HEK293 (cell line): ENCODE results near the gene ZNF565.

Experiments
- BCL11B ChIP-seq: fragments of 450-650 bp; formaldehyde crosslinking; IDR thresholded peaks from 2 replicates; pipeline ENCODE4 v1.5.1; 2016; ENCODE audit warnings: low read depth, missing biosample characterization, missing genetic modification characterization
- EGR2 ChIP-seq: fragments of 450-650 bp; formaldehyde crosslinking; IDR thresholded peaks from 2 replicates; pipeline ENCODE4 v1.5.1; 2016; ENCODE audit warnings: low read depth, missing biosample characterization, missing genetic modification characterization
- GLIS2 ChIP-seq: fragments of 450-650 bp; formaldehyde crosslinking; IDR thresholded peaks from 2 replicates; pipeline ENCODE4 v1.5.1; 2016; ENCODE audit warnings: missing biosample characterization, missing genetic modification characterization
- KLF1 ChIP-seq: fragments of 450-650 bp; formaldehyde crosslinking; IDR thresholded peaks from 2 replicates; pipeline ENCODE4 v1.5.1; 2016; ENCODE audit warnings: missing biosample characterization, missing genetic modification characterization
- KLF16 ChIP-seq: fragments of 450-650 bp; formaldehyde crosslinking; IDR thresholded peaks from 2 replicates; pipeline ENCODE4 v1.5.1; 2017; ENCODE audit warnings: missing biosample characterization, missing genetic modification characterization
- KLF7 ChIP-seq: fragments of 450-650 bp; formaldehyde crosslinking; IDR thresholded peaks from 2 replicates; pipeline ENCODE4 v1.5.1; 2016; ENCODE audit warnings: missing biosample characterization, missing genetic modification characterization, borderline replicate concordance
- MYNN ChIP-seq: fragments of 450-650 bp; formaldehyde crosslinking; IDR thresholded peaks from 2 replicates; pipeline ENCODE4 v1.5.1; 2016; ENCODE audit warnings: missing biosample characterization, missing genetic modification characterization, borderline replicate concordance
- PRDM1 ChIP-seq: fragments of 450-650 bp; formaldehyde crosslinking; IDR thresholded peaks from 2 replicates; pipeline ENCODE4; 2016; ENCODE audit warnings: missing biosample characterization, missing genetic modification characterization
- PRDM2 ChIP-seq: fragments of 450-650 bp; formaldehyde crosslinking; IDR thresholded peaks from 2 replicates; pipeline ENCODE4 v1.5.1; 2016; ENCODE audit warnings: missing biosample characterization, missing genetic modification characterization, borderline replicate concordance
- PRDM4 ChIP-seq: fragments of 450-650 bp; formaldehyde crosslinking; IDR thresholded peaks from 2 replicates; pipeline ENCODE4 v1.5.1; 2017; ENCODE audit warnings: missing biosample characterization, missing genetic modification characterization
- RBAK ChIP-seq: fragments of 450-650 bp; formaldehyde crosslinking; IDR thresholded peaks from 2 replicates; pipeline ENCODE4 v1.5.1; 2016; ENCODE audit warnings: missing biosample characterization, missing genetic modification characterization
- REPIN1 ChIP-seq: fragments of 450-650 bp; formaldehyde crosslinking; IDR thresholded peaks from 2 replicates; pipeline ENCODE4 v1.5.1; 2017; ENCODE audit warnings: missing biosample characterization, missing genetic modification characterization, low read depth
- SP7 ChIP-seq: fragments of 450-650 bp; formaldehyde crosslinking; IDR thresholded peaks from 2 replicates; pipeline ENCODE4 v1.5.1; 2016; ENCODE audit warnings: missing biosample characterization, missing genetic modification characterization
- ZBTB17 ChIP-seq: fragments of 450-650 bp; formaldehyde crosslinking; IDR thresholded peaks from 2 replicates; pipeline ENCODE4 v1.5.1; 2016; ENCODE audit warnings: missing biosample characterization, missing genetic modification characterization
- ZFHX2 ChIP-seq: fragments of 450-650 bp; formaldehyde crosslinking; conservative IDR thresholded peaks from 2 replicates; pipeline ENCODE4 v1.5.1; 2016; ENCODE audit warnings: missing biosample characterization, missing genetic modification characterization
- ZIC2 ChIP-seq: fragments of 450-650 bp; formaldehyde crosslinking; IDR thresholded peaks from 2 replicates; pipeline ENCODE4 v1.5.1; 2016; ENCODE audit warnings: missing biosample characterization, missing genetic modification characterization
- ZNF155 ChIP-seq: fragments of 450-650 bp; formaldehyde crosslinking; IDR thresholded peaks from 2 replicates; pipeline ENCODE4 v1.5.1; 2016; ENCODE audit warnings: missing biosample characterization, missing genetic modification characterization
- ZNF157 ChIP-seq: fragments of 450-650 bp; formaldehyde crosslinking; IDR thresholded peaks from 2 replicates; pipeline ENCODE4 v1.5.1; 2016; ENCODE audit warnings: missing biosample characterization, missing genetic modification characterization
- ZNF18 ChIP-seq: fragments of 450-650 bp; formaldehyde crosslinking; IDR thresholded peaks from 2 replicates; pipeline ENCODE4 v1.5.1; 2016; ENCODE audit warnings: missing biosample characterization, missing genetic modification characterization
- ZNF24 ChIP-seq: fragments of 450-650 bp; formaldehyde crosslinking; IDR thresholded peaks from 2 replicates; pipeline ENCODE4 v1.5.1; 2016; ENCODE audit warnings: missing biosample characterization, missing genetic modification characterization
- ZNF266 ChIP-seq: fragments of 450-650 bp; formaldehyde crosslinking; IDR thresholded peaks from 2 replicates; pipeline ENCODE4 v1.5.1; 2016; ENCODE audit warnings: missing biosample characterization, missing genetic modification characterization, low read depth
- ZNF324 ChIP-seq: fragments of 450-650 bp; formaldehyde crosslinking; IDR thresholded peaks from 2 replicates; pipeline ENCODE4 v1.5.1; 2016; ENCODE audit warnings: missing biosample characterization, missing genetic modification characterization
- ZNF354C ChIP-seq: fragments of 450-650 bp; formaldehyde crosslinking; IDR thresholded peaks from 2 replicates; pipeline ENCODE4 v1.5.1; 2016; ENCODE audit warnings: missing biosample characterization, missing genetic modification characterization, low read depth, borderline replicate concordance
- ZNF626 ChIP-seq: fragments of 450-650 bp; sonication (Bioruptor Pico); formaldehyde crosslinking; IDR thresholded peaks from 2 replicates; pipeline ENCODE4 v1.5.1; 2018; ENCODE audit warnings: missing biosample characterization, missing genetic modification characterization, inconsistent platforms
- ZNF639 ChIP-seq: fragments of 450-650 bp; formaldehyde crosslinking; IDR thresholded peaks from 2 replicates; pipeline ENCODE4 v1.5.1; 2016; ENCODE audit warnings: missing biosample characterization, missing genetic modification characterization
- ZNF670 ChIP-seq: fragments of 450-650 bp; formaldehyde crosslinking; IDR thresholded peaks from 2 replicates; pipeline ENCODE4 v1.5.1; 2016; ENCODE audit warnings: missing biosample characterization, missing genetic modification characterization, low read depth
- ZNF76 ChIP-seq: fragments of 450-650 bp; formaldehyde crosslinking; IDR thresholded peaks from 2 replicates; pipeline ENCODE4; 2016; ENCODE audit warnings: low read depth, missing biosample characterization, missing genetic modification characterization, borderline replicate concordance
- ZNF792 ChIP-seq: fragments of 450-650 bp; formaldehyde crosslinking; IDR thresholded peaks from 2 replicates; pipeline ENCODE4 v1.5.1; 2016; ENCODE audit warnings: missing biosample characterization, missing genetic modification characterization
- ZXDB ChIP-seq: fragments of 450-650 bp; formaldehyde crosslinking; IDR thresholded peaks from 2 replicates; pipeline ENCODE4 v1.5.1; 2016; ENCODE audit warnings: missing biosample characterization, missing genetic modification characterization

ZNF565 gene

GRCh38 chr19:36139473-36140303 is 74.8 kb downstream of the ZNF565 start, which contains the start of gene CAPNS1 (continued):
- TF ChIP-seq PRDM2 (tag by site-specific recombination) (no peak), ZNF792 (tag by site-specific recombination) (peak; percentile 79; the same call in 1 of the 2 replicates), ZNF18 (tag by site-specific recombination) (peak; percentile 87), KLF7 (tag by site-specific recombination) (peak; percentile 97), ZXDB (peak; percentile 96), ZNF670 (tag by site-specific recombination) (no peak), GLIS2 (tag by site-specific recombination) (peak; percentile 100), ZNF155 (no peak), BCL11B (tag by site-specific recombination) (peak; percentile 99), ZNF24 (peak; percentile 91), ZNF639 (tag by site-specific recombination) (peak; percentile 89), KLF16 (peak; percentile 99), ZNF76 (tag by site-specific recombination) (peak; percentile 98), ZNF324 (tag by site-specific recombination) (peak; percentile 96), RBAK (tag by site-specific recombination) (peak; percentile 34; the same call in 1 of the 2 replicates), KLF1 (tag by site-specific recombination) (peak; percentile 97), PRDM1 (no peak), ZIC2 (tag by site-specific recombination) (peak; percentile 98), SP7 (tag by site-specific recombination) (peak; percentile 97), ZNF266 (tag by site-specific recombination) (0 out of 2 replicates have a peak, but pooled peaks have one; percentile 8), REPIN1 (tag by site-specific recombination) (peak; percentile 14; the same call in 1 of the 2 replicates), ZNF354C (tag by site-specific recombination) (no peak), ZNF626 (tag by site-specific recombination) (no peak), ZNF157 (tag by site-specific recombination) (no peak), ZBTB17 (tag by site-specific recombination) (peak; percentile 96), EGR2 (tag by site-specific recombination) (peak; percentile 71), ZFHX2 (tag by site-specific recombination) (peak; percentile 70), MYNN (tag by site-specific recombination) (no peak), PRDM4 (tag by site-specific recombination) (peak; percentile 55)
